ENCODE data around the gene CSNK1A1.
A peak's percentile ranks its signal among the peaks of the same experiment; 100 is the strongest.
"Not testable (repeated sequence)": the region's sequence is repeated elsewhere in the genome, so short reads cannot be mapped to it uniquely, and the experiment has no call there.

CSNK1A1 gene

DNA sequence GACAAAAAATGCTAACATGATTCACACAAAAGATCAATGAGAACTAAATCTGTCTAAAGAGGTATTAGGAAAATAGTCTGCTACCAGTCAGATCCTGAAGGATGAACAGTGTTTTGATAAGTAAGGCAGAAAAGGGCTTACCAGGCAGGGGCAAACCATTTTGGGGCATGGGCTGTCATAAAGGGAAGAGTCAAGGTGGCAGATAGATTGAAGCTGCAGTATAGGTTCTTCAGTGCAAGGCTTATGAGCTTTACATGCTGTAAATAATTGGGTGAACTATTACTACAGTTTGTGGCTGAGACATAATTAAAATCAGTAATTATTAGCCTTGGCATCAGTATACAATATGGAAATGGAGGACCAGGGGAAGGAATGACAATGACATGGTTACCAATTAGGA lies 21.8 kb downstream of the CSNK1A1 start:
- DNase-seq (ENCODE audit: low spot score), result no peak

- no peak for DNase-seq (ENCODE audit: low spot score)
Measured at GRCh38 chr5:149528281-149529060, 22.8 kb downstream of the CSNK1A1 start.

GRCh38 chr5:149526845-149527590 lies 24.2 kb downstream of the CSNK1A1 start:
- DNase-seq (ENCODE audit: low spot score), result no peak

- DNase-seq (ENCODE audit: low spot score), result no peak
Measured at GRCh38 chr5:149521739-149522685, 29.2 kb downstream of the CSNK1A1 start.

GRCh38 chr5:149519601-149520000 lies 31.6 kb downstream of the CSNK1A1 start:
- no peak for DNase-seq (ENCODE audit: low spot score)

DNA sequence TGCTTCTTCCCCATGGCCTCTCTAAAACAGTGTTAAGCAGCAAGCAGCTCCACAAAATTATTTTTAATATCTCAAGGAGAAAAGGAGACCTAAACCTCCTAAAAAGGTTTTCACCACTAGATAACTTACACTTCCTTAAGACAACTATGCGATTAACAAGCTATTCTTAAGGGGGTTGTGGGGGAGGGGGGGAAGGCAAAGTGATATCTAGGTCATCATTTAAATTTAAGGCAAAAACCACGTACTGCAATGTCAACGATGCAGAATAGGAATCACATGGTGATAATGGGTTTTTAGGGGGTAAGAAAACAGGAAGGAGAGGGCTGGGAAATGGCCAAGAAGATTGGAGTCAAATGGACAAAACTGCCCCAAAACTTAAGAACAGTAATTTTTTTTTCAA lies 32.6 kb downstream of the CSNK1A1 start:
- no peak for DNase-seq (ENCODE audit: low spot score)

GRCh38 chr5:149517461-149518122 lies 33.6 kb downstream of the CSNK1A1 start:
- no peak for DNase-seq (ENCODE audit: low spot score)

GRCh38 chr5:149514512-149514911 lies 36.7 kb downstream of the CSNK1A1 start:
- no peak for DNase-seq (ENCODE audit: low spot score)

DNA sequence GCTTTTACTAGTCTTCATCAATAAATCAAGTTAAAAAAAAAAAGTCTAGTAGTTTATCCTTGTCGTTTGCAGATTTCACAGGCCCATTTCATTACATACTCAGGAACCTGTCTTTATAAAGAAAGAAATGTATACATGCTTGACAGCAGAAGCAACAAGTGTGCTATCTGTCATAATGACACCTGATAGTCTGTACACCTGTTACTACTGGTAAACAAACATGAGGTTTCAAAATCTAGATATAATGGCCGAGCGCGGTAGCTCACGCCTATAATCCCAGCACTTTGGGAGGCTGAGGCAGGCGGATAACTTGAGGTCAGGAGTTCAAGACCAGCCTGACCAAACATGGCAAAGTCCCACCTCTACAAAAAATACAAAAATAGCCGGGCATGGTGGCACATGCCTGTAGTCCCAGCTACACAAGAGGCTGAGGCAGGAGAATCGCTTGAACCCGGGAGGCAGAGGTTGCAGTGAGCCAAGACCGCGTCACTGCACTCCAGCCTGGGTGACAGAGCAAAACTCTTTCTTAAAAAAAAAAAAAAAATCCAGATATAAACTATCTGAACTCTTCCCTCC lies 37.8 kb downstream of the CSNK1A1 start:
- not testable (repeated sequence) for DNase-seq (ENCODE audit: low spot score)

DNA sequence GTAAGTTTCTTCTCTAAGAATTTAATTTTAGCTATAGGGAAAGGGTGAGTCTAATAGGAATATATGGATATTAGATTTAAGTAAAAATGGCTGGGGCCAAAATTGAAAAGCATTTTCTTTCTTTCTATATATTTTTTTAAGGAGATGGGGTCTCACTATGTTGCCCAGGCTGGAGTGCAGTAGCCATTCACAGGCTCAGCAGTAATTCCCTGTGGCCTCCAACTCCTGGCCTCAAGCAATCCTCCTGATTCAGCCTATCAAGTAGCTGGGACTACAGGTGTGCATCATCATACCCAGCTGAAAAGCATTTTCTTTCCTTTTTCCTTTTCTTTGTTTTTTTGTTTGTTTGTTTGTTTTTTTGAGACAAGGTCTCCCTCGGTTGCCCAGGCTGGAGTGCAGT lies 41.1 kb downstream of the CSNK1A1 start:
- no peak for DNase-seq (ENCODE audit: low spot score)

DNA sequence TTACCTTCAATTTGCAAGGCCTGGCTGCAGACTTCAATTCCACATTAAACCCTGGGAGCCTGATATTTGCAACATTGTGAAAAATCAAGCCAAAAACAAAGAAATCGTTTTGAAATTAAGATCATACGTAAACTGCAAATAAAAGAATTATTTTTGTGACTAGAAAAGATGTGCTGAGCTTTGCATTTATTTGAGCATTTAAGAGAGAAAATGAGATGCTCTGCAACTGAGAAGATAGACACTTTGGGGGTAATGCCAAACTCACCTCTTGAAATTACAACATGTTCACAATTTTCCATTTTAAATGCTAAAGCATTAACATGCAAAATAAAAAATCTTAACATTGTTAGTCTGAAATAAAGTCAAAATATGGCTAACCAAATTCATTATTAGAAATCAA lies 46.6 kb downstream of the CSNK1A1 start:
- DNase-seq (ENCODE audit: low spot score), result no peak

DNA sequence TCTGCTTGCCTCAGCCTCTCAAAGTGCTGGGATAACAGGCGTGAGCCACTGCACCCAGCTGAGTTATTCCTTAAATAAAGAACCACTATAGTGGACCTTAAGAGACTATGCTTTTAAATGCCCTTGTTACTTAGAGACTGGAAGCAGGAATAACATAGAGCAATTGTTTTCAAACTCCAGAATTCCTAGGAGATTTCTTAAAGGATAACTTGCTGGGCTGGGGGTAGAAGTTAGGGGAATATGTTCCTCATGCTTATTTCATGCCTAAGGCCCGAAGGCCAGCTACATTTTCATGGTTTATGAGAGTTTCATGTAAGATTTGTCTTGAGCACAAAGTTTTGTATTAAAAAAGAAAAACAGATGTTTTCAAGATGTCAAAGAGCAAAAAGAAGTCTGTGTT lies 48.2 kb downstream of the CSNK1A1 start:
- DNase-seq (ENCODE audit: low spot score), result no peak

- peak; percentile 50 for DNase-seq (ENCODE audit: low spot score)
Measured at GRCh38 chr5:149500922-149501582, 50.2 kb downstream of the CSNK1A1 start.

DNA sequence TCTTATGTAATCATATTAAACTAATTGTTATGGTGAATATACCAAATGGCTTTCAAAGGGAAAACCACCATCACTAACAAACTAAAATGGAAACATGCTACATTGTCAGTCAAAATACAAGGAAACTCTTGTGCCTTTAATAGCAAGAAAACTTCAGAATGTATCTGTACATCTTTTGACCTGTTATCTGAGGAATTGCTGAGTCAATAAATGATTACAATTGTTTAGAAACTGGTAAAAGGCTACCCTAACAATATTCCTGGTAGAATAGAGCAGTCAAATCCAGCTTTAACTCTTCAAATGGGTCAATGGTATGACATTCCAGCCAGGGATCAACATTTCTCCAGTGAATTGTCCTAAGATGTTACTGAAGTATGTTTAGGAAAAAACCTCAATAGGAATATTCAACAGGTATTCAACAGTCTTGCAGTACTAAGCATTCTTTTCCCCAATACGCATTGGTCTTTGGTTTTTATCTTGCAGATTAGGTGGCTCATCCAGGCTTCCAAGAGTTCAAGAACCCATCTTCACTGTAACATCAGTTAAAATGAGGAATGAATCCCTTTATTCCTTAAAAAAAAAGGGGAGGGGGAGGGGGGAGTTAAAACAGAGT lies 52.4 kb downstream of the CSNK1A1 start:
- no peak for DNase-seq (ENCODE audit: low spot score)

DNA sequence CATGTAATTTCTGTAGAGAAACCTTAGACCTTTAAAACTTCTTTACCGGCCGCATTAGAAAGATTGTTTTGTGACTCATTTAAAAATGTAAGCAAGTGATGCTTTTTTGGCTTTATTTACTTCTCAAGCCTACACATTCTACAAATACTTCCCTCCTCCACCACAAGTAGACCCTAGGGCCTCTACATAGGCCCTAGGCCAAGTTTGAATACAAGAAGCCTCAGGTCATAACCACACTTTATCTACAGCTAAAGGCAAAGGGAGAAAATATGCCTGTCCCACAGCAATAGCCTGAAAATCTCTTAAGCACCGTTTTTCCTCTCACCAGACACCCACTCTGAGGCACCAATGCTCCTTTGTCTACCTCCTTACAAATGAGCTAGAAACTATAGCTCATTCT lies 53.9 kb downstream of the CSNK1A1 start:
- DNase-seq (ENCODE audit: low spot score), result peak; percentile 69

DNA sequence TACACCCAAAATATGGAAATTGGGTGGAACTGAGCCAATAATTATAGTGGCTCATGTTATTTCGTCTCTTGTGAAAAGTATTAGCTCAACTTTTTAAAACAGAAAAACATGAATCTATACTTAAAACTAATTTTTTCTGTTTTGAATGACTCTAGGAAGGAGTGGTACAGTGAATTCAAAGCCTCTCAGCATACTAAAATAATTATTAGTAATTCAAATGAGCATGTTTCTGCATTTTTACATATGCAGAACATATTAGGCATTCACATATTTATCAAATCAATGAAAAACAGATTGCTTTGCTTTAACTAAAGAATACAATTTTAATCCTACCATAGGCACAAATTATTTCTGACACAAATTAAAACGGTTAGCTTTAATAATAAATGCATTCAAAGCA lies 54.3 kb downstream of the CSNK1A1 start:
- DNase-seq (ENCODE audit: low spot score), result no peak

DNA sequence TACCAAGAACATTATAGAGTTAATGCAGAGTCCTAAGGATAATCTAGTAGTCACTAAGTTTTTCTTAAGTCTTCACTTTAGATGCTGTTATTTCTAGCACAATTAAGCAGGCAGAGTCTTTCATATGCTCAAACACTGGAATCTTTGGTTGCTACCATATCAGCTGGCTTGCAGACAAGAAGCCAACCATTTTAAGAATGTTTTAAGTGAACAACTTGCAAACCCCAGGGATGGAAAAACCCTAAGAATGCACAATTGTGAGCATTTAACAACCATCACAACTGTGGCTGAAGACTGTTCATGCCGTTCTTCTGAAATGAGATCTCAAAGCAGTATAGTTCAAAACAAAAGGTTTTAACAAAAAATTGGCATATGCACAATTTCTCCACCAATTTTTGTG lies 55.1 kb downstream of the CSNK1A1 start:
- DNase-seq (ENCODE audit: low spot score), result no peak

GRCh38 chr5:149495673-149496072 lies 55.6 kb downstream of the CSNK1A1 start:
- DNase-seq (ENCODE audit: low spot score), result no peak

DNA sequence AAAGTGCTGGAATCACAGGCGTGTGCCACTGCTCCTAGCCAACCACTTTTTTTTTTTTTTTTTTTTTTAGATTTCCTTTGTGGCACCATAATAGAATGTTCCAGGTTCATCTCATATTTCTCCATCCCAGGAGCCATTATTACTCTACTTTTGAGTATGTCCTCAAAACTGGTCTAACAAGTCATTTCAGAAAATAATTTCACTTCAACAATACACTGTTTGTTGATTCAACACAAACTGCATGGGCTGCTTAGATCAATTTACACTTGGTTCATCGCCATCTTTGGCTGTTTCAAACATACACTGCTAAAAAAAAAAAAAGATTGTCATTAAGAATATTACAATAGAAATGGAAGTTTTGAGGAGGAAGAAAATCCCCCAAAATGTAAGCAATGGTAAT lies 57.9 kb downstream of the CSNK1A1 start:
- no peak for DNase-seq (ENCODE audit: low spot score)

- DNase-seq (ENCODE audit: low spot score), result no peak
Measured at GRCh38 chr5:149492781-149493180, 58.5 kb downstream of the CSNK1A1 start.
